Stimulated activated CD4-positive, alpha-beta T cell treated with anti-CD3 and anti-CD28 coated beads, Interleukin-4, amount 100 ng/mL, for 48 hours (primary cell): ENCODE data around the gene SPOCK1.

ENCODE experiments used
- DNase-seq, 2 donors: peaks; one replicate each; pipeline ENCODE4 v3.0.0-alpha.2; 2020; ENCODE audit warnings: low read depth in 2 of 2

Gene SPOCK1

DNA sequence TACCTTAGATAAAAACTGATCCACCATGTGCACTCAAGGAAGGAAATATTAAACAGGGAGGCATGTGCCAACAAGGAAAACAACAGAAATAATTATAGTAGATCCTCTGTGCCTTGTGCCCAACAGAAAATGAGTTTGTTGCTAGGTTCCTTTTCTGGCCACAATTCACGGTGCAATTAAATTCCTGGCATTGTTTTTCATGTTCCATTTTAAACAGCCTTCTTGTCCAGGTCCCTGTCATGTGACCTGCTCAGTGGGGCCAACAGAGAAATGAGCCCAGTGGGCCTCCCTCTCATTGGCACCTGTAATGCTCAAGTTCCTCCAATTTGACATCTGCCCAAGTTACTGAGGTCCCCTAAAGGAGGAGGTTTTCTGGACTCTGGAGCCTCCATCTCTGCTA lies 56.5 kb downstream of the SPOCK1 start:
- DNase-seq: no peak

DNA sequence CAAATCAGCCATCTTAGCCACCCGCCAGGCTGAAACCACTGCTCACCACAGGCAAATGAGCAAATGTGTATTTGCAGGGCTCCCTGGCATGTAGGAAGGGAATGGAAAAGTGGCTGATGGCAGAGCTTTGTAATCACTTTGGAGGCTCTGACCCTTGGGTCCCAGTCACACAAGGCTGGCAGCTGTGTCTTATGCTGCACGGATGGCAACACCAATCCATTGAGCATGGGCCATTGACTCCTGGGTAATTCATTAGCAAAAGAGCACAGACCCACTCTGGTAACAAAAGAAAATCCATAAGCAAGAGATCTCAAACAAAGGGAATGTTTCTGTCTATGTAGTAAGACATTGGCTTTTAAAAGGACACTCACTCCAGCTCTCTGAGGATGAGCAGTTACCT lies 57.6 kb downstream of the SPOCK1 start:
- DNase-seq: no peak

GRCh38 chr5:137440795-137441194 lies 58.3 kb downstream of the SPOCK1 start:
- no peak for DNase-seq

GRCh38 chr5:137439645-137440044 lies 59.5 kb downstream of the SPOCK1 start:
- DNase-seq: no peak

- DNase-seq: no peak
These were observed 60.2 kb downstream of the SPOCK1 start for GRCh38 chr5:137438932-137439331.

- DNase-seq: no peak
These were observed 61.4 kb downstream of the SPOCK1 start for GRCh38 chr5:137437774-137438173.

GRCh38 chr5:137433539-137433938 lies 65.6 kb downstream of the SPOCK1 start:
- no peak for DNase-seq

- no peak for DNase-seq
These were observed 66.8 kb downstream of the SPOCK1 start for GRCh38 chr5:137432376-137432775.

DNA sequence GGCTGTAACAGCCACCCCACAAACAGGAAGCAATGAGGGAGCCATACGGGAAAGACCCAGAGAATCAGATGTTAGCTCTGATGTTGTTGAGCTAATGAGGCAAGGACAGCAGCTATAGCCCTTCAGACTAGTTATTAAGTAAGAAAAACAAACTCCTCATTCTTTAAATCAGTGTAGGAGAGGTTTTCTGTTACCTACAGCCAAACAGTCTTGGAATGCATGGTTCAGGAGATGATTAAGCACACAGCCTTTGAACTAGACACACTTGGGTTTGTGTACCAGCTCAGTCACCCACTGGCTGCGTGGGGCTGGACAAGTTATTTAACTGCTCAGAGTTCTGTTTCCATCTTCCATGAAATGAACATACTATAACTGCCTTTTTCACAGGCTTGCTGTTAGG lies 68.1 kb downstream of the SPOCK1 start:
- no peak for DNase-seq

DNA sequence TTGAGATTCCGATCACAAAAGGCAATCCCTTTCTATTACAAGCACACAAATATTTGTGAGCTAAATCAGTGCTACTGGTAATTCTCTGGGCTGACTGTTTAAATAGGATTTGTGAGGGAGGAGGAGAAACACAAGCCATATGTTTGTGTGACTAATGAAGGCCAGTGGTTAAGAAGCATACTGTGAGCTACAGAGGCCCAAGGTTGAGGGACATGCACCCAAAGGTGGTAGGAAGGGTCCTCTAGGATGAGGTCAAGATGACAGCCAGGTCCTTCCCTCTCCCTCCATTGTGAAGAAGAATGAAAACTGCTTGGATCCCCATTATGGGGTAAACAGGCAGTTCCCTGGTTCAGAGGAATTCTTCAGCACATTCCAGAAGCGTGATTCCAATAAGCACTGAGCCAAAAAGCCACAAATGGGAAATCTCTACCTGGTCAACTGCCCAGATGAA lies 83.9 kb downstream of the SPOCK1 start:
- DNase-seq: no peak

DNA sequence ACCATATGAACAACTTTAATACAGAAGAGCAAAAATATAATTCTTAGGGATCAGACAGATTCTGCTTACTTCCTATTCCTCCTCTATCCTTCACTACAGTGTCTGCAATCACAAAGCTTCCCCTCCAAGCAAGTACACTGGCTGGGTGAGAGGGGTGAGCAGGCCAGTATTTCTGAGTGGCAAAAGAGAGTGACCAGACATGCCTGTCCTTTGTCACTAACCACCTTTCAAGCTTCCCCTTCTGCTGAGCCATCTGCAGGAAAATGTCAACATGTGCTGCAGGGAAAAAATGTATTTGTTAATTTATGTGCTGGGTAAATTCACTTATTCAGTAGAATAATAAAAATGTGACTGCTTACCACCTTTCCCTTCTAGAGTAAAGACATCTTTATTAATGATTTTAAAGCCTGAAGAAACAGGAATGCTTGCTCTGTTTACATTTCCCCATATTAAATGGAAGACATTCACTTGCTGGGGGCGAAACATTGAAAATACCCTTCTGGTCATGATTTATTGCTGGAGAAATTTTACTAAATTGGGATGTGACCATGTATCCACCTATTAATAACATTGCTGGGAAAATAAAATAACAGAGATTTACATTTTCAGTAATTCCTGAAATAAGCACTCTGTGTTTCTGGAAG lies 84.9 kb downstream of the SPOCK1 start:
- DNase-seq: no peak

DNA sequence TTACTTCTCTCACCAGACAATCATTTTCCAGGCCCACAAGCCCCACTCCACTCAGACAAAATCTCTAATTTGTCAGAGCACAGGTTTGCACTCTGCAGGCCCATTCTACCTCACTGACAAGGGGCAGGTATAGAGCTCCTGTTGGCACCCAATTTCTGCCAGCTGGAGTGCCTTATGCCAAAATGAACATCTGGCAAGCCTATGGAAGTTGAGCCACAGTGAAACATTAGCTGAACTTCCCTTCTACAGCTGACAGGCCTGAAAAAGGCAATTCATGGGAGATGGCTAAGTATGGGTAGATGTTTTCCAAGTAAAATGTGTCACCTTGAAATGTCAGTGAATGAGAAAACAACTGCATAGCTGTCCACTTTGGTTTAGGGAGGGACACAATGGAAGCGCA lies 87.0 kb downstream of the SPOCK1 start:
- DNase-seq: no peak

DNA sequence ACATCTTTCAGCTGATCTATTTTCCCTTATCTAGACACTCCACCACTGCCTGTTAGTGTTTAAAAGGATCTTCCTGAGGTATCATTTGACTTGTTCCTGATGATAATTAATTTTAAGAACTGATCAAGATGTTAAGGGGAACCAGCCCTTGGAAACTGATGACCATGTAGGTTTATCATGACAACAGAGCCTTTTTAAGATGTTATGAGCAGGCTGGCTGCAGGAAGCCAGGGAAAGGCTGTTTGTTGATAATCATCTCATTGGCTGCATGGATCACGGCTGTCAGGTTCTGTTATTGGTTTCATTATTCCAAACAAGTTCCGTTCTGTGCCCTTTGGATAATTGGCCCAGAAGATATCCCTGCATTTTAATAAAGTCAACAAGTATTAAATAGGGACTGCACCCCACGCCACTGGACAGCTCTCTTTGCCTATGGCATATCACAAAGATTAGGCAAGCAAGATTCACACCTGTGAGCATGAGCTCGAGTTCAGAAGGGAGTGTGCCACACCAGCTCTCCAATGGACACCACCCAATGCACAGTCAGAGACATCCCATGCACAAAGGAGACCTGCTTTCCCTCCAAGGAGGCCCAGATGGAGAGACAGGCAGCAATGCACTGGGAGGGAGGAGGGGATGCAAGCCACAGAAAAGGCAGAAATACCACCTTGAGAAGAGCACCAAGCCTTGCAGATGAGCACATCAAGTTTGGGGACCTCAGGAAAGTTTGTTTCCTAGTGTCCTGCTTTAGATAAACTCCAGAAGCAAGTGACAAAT lies 88.7 kb downstream of the SPOCK1 start:
- no peak for DNase-seq

DNA sequence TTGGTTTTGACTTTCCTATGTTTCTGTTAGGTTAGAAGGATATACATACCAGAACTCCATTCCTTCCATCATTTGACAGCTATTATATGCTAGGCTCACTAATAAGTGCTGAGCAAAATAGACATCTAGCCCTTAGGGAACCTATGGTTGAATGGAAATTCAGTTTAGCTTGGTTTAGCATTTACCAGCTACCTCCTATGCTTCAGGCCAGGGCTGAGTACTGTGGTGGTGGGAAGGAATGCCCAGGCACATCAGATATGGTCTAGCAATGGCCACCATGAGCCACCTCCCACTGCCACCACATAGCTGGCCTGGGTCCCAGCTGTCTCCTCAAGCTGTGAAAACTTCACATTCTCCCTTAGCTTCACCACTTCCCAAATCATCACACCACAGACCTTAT lies 89.4 kb downstream of the SPOCK1 start:
- no peak for DNase-seq

DNA sequence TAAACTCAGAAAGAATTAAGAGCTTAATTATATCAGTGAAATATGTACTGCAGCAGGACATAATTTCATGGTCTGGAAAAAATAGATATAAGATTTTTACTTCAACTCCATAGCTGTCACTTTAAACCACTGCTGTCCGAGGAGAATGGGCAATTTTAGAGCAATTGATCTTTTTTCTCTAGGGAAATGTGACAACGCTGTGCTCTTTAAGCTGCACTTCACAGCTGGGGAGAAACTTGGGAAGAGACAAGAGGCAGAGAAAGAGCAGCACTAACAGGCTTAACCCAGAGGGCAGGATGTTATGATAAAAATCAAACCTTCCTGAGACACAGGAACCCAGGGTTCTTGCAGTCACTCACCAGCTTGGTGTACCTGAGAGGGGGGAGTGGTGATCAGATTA lies 92.0 kb downstream of the SPOCK1 start:
- DNase-seq: no peak

- DNase-seq: no peak
These were observed 93.7 kb downstream of the SPOCK1 start for GRCh38 chr5:137405393-137405792.

GRCh38 chr5:137403869-137404268 lies 95.3 kb downstream of the SPOCK1 start:
- DNase-seq: no peak

DNA sequence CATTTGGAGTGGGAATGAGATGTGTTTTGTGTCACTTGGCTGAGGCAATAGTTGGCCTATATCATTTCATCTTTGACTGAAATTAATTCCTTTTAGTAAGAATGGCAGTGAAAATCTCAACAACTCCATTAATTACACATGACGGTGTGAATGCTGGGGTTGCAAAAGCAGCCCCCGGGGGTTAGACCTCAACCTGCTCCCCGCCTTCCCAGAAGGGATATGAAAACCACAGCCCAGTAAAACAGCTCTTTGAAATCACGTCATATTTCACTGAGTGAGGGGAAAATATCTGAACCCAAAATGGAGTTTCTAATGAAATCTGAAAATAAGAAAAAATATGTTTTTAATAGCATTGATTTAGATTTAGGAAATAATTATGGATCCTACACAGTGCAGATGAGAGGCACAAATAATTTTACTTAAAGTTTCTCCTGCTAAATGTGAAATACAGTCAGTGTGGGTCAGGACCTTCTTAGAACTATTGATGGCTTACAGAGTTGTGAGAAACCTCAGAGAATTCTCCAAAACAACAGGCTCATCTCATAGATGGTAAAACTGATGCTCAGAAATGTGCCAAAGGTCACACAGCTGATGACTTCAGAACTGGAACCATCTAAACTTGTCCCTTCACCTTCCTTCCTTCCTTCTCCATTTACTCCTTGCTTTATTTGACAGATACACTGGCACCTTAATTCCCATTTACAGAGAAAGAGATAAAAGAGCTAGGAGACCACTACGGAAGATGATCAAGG lies 96.5 kb downstream of the SPOCK1 start:
- DNase-seq: no peak

GRCh38 chr5:137401946-137402345 lies 97.2 kb downstream of the SPOCK1 start:
- DNase-seq: no peak

DNA sequence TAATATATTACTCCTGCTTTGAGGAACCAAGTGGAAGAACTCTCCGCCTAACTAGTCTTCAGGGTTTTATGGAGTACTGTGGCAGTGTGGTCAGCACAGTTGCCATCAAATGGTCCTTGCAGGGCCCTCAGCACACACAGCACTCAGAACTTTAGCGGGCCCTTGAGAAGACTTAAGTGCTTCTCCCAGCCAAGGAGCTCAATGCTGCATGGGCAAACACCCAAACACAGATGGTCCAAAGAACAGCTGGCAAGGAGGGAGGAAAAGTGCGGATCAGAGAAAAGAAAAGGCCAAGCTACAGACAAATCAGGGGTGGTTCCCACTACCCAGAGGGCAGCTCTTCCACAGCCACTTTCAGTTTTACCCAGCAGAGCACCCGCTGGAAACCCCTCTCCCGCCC lies 98.6 kb downstream of the SPOCK1 start:
- DNase-seq: no peak

DNA sequence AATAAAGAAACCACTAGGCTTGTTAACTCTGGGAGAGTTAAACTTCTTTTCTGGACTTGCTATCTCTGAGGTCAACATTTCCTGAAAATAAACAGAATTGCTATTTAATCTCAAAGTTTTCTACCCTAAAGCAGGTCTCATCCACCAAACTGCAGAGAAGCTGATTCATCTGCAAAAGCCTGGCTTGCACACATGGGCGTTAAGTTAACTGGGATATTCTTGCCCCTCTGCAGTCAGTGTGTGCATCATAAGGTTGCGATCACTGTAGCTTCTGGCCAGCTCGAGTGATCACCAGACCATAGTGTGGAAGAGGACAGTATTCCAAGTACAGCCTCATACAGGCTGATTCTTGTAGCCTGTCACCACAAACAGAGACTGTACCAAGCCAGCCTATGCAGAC lies 99.2 kb downstream of the SPOCK1 start:
- DNase-seq: no peak

- DNase-seq: no peak
These were observed 100.4 kb downstream of the SPOCK1 start for GRCh38 chr5:137398751-137399150.

DNA sequence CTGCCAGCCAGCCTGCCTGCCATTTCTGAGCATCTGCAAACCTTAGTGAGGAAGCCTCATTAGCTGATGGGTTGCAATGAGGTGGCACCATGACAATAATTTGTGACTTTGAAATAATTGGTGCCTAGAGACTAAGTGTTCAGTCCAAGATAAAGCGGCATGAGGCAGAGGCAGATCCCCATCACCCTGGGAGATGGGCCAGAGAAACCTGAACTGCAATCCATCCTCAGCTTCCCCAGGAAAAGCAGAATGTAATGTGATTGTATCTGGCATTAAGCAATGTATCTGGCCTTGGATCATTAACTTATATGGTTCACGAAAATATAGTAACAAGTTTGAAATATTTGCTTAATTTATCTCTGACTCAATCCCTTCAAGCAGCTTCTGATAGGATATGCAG lies 101.0 kb downstream of the SPOCK1 start:
- DNase-seq: no peak
